Lower lobe of right lung (tissue), 2 donors: Measurements from ENCODE around the gene NTF4. TPM values are rescaled to one million over a fixed set of nuclear protein-coding genes. Genes with fewer than 3 reads are reported as not detected.
"Not testable (repeated sequence)": the region's sequence is repeated elsewhere in the genome, so short reads cannot be mapped to it uniquely, and the experiment has no call there.

Experiments
- ATAC-seq, 2 donors: fragments of 200-7000 bp; cut with Tn5 transposase; one replicate each; pipeline ENCODE4 v1.9.1; 2020 to 2022; ENCODE audit warnings: mild to moderate bottlenecking in 2 of 2, moderate library complexity in 2 of 2
- DNase-seq: peaks from one replicate; pipeline ENCODE4 v3.0.0-alpha.2; 2020
- H3K27ac ChIP-seq: fragments of 200-600 bp; one replicate; pipeline ENCODE4 v1.8.0; 2022
- H3K27me3 ChIP-seq: fragments of 200-600 bp; one replicate; pipeline ENCODE4 v1.8.0; 2022; ENCODE audit warnings: low read depth
- H3K36me3 ChIP-seq: fragments of 200-600 bp; one replicate; pipeline ENCODE4 v1.8.0; 2022; ENCODE audit warnings: mild to moderate bottlenecking
- H3K4me1 ChIP-seq: fragments of 200-600 bp; one replicate; pipeline ENCODE4 v1.8.0; 2022
- H3K4me3 ChIP-seq: fragments of 200-600 bp; one replicate; pipeline ENCODE4 v1.8.0; 2022; ENCODE audit warnings: mild to moderate bottlenecking
- H3K9me3 ChIP-seq: fragments of 200-600 bp; one replicate; pipeline ENCODE4 v1.8.0; 2022
- intact Hi-C: fragments of 100-400 bp; cut with DNase I; formaldehyde crosslinking; loops from one replicate; pipeline ENCODE4 v1.11.0; 2022
- total RNA-seq: library from RNA; stranded (reverse); fragmentation: NEBNext Ultra II Directional; extraction: Animal tissue kit (Norgen Biotek cat#: 25700); gene quantifications from one replicate; pipeline ENCODE4 v1.2.1, GENCODE V29; 2021
- TF ChIP-seq, protein P1 (sequence below): fragments of 200-600 bp; IDR thresholded peaks from one replicate; pipeline ENCODE4 v1.8.0; 2022; ENCODE audit warnings: antibody characterized with exemption, mild to moderate bottlenecking
- donor health status: DM: no; HTN: yes; CAD: no; lungs with severe emphysema.

The NTF4 gene
- total RNA-seq, 1 donor from 2014 or later, result 3.1 TPM

DNA sequence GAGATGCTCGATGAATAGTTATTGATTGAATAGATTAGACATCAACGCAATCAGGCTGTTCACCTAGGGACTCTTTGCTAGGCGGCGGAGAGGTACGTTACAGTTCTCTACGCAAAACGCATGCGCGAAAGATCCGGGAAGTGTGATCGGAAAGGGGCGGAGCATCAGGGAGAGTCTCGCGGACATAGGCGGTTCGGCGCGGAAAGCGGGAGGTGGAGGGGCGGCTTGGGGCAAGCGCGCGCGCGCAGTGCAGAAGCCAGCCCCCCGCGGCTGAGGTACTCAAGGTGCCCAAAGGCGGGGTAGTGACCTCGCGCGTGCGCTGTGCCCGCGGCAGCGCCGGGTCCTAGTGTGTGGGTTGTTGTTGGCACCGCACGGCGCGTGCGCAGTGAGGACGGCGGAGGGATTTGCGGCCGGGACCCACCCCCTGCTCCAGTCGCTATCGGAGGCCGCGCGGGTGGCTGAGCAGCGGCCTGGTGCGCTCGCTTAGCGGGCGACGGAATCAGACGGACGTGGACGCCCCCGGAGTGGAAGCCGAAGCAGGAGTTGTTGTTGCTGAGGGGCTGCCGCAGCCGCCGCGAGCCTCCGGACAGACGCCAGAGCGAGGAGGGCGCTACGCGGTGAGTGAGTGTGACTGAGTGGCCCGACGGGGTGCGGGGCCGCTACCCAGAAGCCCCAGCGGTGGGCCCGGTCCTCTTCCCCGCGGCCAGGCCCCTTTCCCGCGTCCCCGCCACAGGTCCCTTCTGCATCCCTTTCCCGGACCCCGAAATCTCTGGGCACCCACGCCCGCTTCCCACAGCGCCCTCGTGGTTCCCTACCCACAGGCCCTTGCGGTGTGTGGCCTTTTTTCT, 20.6 kb upstream of the NTF4 start, which contains the start of gene SNRNP70:
Gene SNRNP70 (plus strand): TSS at position 432 of the 848 bp plus-strand sequence. CDS start 964 bp downstream, outside the sequence.
- peaks cover 32% of the 10 kb centered on the region for H3K36me3 ChIP-seq
- intact Hi-C loops, result no loop called here
- H3K27ac ChIP-seq, result peak within 1 kb of the TSS; percentile 88
- TF ChIP-seq, protein P1, sequence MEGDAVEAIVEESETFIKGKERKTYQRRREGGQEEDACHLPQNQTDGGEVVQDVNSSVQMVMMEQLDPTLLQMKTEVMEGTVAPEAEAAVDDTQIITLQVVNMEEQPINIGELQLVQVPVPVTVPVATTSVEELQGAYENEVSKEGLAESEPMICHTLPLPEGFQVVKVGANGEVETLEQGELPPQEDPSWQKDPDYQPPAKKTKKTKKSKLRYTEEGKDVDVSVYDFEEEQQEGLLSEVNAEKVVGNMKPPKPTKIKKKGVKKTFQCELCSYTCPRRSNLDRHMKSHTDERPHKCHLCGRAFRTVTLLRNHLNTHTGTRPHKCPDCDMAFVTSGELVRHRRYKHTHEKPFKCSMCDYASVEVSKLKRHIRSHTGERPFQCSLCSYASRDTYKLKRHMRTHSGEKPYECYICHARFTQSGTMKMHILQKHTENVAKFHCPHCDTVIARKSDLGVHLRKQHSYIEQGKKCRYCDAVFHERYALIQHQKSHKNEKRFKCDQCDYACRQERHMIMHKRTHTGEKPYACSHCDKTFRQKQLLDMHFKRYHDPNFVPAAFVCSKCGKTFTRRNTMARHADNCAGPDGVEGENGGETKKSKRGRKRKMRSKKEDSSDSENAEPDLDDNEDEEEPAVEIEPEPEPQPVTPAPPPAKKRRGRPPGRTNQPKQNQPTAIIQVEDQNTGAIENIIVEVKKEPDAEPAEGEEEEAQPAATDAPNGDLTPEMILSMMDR, result no peak
- DNase-seq, result peak; percentile 100
- H3K4me1 ChIP-seq, result peaks cover 23% of the 10 kb centered on the region
- peak; percentile 99 for ATAC-seq
- H3K27me3 ChIP-seq, result no peaks in the 10 kb centered on the region
- no peaks in the 10 kb centered on the region for H3K9me3 ChIP-seq
- peak within 1 kb of the TSS; percentile 100 for H3K4me3 ChIP-seq

DNA sequence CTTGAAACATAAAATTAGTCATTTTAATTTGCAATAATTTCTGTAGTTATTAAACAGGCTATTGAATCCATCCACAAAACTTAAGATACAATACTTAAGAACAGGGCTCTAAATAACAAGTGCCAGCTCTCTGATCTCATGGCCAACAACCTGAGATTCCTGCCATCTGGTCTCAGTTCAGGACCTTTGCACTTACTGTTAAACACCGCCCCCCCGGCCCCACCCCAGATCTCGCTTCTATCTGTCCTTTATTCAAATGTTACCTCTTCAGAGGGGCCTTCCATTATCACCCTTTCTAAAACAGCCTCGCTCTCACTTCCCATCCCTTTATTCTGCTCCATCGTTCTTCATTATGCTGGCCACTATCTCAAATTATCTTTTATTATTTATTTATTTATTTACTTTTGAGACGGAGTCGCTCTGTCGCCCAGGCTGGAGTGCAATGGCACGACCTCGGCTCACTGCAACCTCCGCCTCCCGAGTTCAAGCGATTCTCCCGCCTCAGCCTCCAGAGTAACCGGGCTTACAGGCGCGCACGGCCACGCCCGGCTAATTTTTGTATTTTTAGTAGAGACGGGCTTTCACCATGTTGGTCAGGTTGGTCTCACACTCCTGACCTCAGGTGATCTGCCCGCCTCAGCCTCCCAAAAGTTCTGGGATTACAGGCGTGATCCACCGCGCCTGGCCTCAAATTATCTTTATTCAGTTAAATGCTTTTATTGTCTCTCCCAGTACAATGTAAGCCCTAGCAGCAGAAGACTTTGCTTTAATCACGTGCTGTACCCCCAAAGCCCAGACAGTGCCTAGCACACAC, 19.8 kb upstream of the NTF4 start:
- Histone ChIP-seq H3K4me3 (peak overlapping the region; percentile 100), H3K27ac (peak overlapping the region; percentile 88), H3K9me3 (no peaks in the 10 kb centered on the region), H3K36me3 (peaks cover 25% of the 10 kb centered on the region), H3K27me3 (no peaks in the 10 kb centered on the region), H3K4me1 (peaks cover 23% of the 10 kb centered on the region)
- intact Hi-C loops, result no loop called here
- DNase-seq (no peak), ATAC-seq (no peak)
- TF ChIP-seq, protein P1, result no peak

DNA sequence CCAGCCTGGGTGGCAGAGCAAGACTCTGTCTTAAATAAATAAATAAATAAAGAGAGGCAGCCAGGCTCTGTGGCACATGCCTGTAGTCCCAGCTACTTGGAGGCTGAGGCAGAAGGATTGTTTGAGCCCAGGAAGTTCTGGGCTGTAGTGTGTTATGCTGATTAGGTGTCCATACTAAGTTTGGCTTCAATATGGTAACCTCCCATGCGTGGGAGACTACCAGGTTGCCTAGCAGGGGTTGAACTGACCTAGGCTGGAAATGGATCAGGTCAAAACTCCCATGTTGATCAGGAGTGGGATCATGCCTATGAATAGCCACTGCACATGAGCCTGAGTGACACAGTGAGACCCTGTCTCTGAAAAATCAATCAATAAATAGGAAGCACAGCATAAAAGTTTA, 16.7 kb upstream of the NTF4 start:
- ATAC-seq (no peak), DNase-seq (no peak)
- H3K9me3 ChIP-seq, result no peaks in the 10 kb centered on the region
- H3K27me3 ChIP-seq, result no peaks in the 10 kb centered on the region
- TF ChIP-seq, protein P1, result no peak
- H3K27ac ChIP-seq, result no peak overlapping the region
- H3K36me3 ChIP-seq, result no peaks in the 10 kb centered on the region
- intact Hi-C loops, result no loop called here
- no peak overlapping the region for H3K4me3 ChIP-seq
- peaks cover 10% of the 10 kb centered on the region for H3K4me1 ChIP-seq

DNA sequence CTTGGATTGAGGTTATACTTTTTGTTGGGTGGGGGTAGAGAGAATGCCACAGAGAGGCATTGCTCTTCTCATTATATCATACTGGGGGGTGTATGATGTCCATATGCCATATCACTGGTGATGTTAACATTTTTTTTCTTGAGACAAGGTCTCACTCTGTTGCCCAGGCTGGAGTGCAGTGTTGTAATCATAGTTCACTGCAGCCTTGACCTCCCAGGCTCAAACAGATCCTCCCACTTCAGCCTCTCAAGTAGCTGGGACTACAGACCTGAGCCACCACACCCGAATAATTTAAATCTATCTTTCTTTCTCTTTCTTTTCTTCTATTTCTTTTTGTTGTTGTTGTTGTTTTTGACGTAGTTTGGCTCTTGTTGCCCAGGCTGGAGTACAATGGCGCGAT, 15.8 kb upstream of the NTF4 start:
- intact Hi-C loops, result no loop called here
- H3K27me3 ChIP-seq, result no peaks in the 10 kb centered on the region

DNA sequence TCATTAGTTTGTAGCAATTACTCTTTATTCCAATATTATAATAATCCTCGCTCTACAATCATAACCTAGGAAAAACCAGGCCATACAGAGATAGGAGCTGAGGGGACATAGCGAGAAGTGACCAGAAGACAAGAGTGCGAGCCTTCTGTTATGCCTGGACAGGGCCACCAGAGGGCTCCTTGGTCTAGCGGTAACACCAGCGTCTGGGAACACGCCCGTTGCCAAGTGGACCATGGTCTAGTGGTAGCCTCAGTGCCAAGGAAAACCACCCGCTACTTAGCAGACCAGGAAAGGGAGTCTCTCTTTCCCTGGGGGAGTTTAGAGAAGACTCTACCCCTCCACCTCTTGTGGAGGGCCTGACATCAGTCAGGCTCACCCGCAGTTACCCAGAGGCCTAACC, 10.3 kb upstream of the NTF4 start:
- H3K27me3 ChIP-seq, result peaks cover 41% of the 10 kb centered on the region
- H3K9me3 ChIP-seq, H3K27ac ChIP-seq, H3K4me3 ChIP-seq, intact Hi-C loops, ATAC-seq, H3K36me3 ChIP-seq, H3K4me1 ChIP-seq: not testable (repeated sequence)
- DNase-seq, result peak; percentile 85
- TF ChIP-seq, protein P1, result peak; percentile 75

More for the DNA sequence above, 15.8 kb upstream of the NTF4 start:
- H3K36me3 ChIP-seq, result no peaks in the 10 kb centered on the region
- ATAC-seq (no peak), DNase-seq (no peak)
- H3K27ac ChIP-seq, result no peak overlapping the region
- H3K4me1 ChIP-seq, result peaks cover 5% of the 10 kb centered on the region
- TF ChIP-seq, protein P1, result no peak
- H3K4me3 ChIP-seq, result no peak overlapping the region
- H3K9me3 ChIP-seq, result no peaks in the 10 kb centered on the region
